Activated CD4-positive, alpha-beta memory T cell treated with anti-CD3 and anti-CD28 coated beads, Interleukin-2, amount 10 ng/mL, durations not matched to agents 7 days and 5 days (primary cell): ENCODE measurements around the gene COA8. TPM values are rescaled to one million over a fixed set of nuclear protein-coding genes. Genes with fewer than 3 reads are reported as not detected.

ENCODE experiments used
- CTCF ChIA-PET: fragments of 350-600 bp; sonication (Branson Sonifier 250); formaldehyde crosslinking; loops from one replicate; lab custom pipeline; 2021; ENCODE audit warnings: antibody characterized with exemption, inconsistent platforms; lab: Charles Lee
- POLR2A ChIA-PET: fragments of 350-600 bp; sonication (Branson Sonifier 250); formaldehyde crosslinking; loops from one replicate; lab custom pipeline; 2021; ENCODE audit warnings: antibody characterized with exemption; lab: Charles Lee
- DNase-seq: peaks from one replicate; pipeline ENCODE4 v3.0.0-alpha.2; 2020
- H3K27ac Mint-ChIP-seq: one replicate; pipeline ENCODE4 v1.8.0; 2021; ENCODE audit warnings: mild to moderate bottlenecking, mixed read lengths
- H3K27me3 Mint-ChIP-seq: one replicate; pipeline ENCODE4 v1.8.0; 2021; ENCODE audit warnings: mixed read lengths
- H3K36me3 Mint-ChIP-seq: one replicate; pipeline ENCODE4 v1.8.0; 2021; ENCODE audit warnings: low read depth, mixed read lengths
- H3K4me1 Mint-ChIP-seq: one replicate; pipeline ENCODE4 v1.8.0; 2021; ENCODE audit warnings: mixed read lengths
- H3K4me3 Mint-ChIP-seq: one replicate; pipeline ENCODE4 v1.8.0; 2021; ENCODE audit warnings: mild to moderate bottlenecking, mixed read lengths
- H3K9me3 Mint-ChIP-seq: one replicate; pipeline ENCODE4 v1.8.0; 2021; ENCODE audit warnings: mixed read lengths
- total RNA-seq, 2 experiments: library from RNA; stranded (reverse); gene quantifications; one replicate each; pipeline ENCODE4 v1.2.3, GENCODE V29; 2021

Gene COA8
- total RNA-seq, 2 experiments from 2014 or later: 27.5 to 31.0 TPM

GRCh38 chr14:103561381-103562178, 1.2 kb upstream of the COA8 start:
- peak; percentile 64 for DNase-seq
- Mint-ChIP-seq H3K4me3 (peak overlapping the region; percentile 93), H3K27ac (peak overlapping the region; percentile 85), H3K4me1 (peaks cover 73% of the 10 kb centered on the region), H3K36me3 (peaks cover 42% of the 10 kb centered on the region), H3K27me3 (no peaks in the 10 kb centered on the region), H3K9me3 (no peaks in the 10 kb centered on the region)
- ChIA-PET CTCF (interaction anchor here (0.6 to 2.0 kb wide), 13 partner anchors 10 to 349 kb away, joined by 3 to 10 read pairs (median 4); partner anchors contain the start of genes TRMT61A, XRCC3 and ZFYVE21), POLR2A (interaction anchor here (0.6 to 3.7 kb wide), 14 partner anchors 9 to 1191 kb away, joined by 3 to 50 read pairs (median 4); partner anchors contain the start of genes EIF5, KLC1, MARK3 and TRMT61A)

GRCh38 chr14:103562179-103562428, 656 bp upstream of the COA8 start:
- DNase-seq: no peak
- H3K4me1 Mint-ChIP-seq: peaks cover 72% of the 10 kb centered on the region
- H3K4me3 Mint-ChIP-seq: peak overlapping the region; percentile 93
- H3K27me3 Mint-ChIP-seq: no peaks in the 10 kb centered on the region
- H3K27ac Mint-ChIP-seq: peak overlapping the region; percentile 85
- peaks cover 42% of the 10 kb centered on the region for H3K36me3 Mint-ChIP-seq
- CTCF ChIA-PET: interaction anchor here (0.6 to 2.0 kb wide), 11 partner anchors 10 to 348 kb away, joined by 3 to 10 read pairs (median 4); partner anchors contain the start of genes TRMT61A, XRCC3 and ZFYVE21
- POLR2A ChIA-PET: interaction anchor here (0.8 to 3.7 kb wide), 13 partner anchors 9 to 1190 kb away, joined by 3 to 50 read pairs (median 4); partner anchors contain the start of genes EIF5, KLC1, MARK3 and TRMT61A
- no peaks in the 10 kb centered on the region for H3K9me3 Mint-ChIP-seq

- H3K36me3 Mint-ChIP-seq: peaks cover 37% of the 10 kb centered on the region
- DNase-seq: no peak
- H3K27ac Mint-ChIP-seq: peak overlapping the region; percentile 84
- ChIA-PET CTCF (interaction anchor here (0.6 kb wide), 1 partner anchor 30 kb away, joined by 3 read pairs; no protein-coding TSS in a partner anchor), POLR2A (interaction anchor here (3.7 kb wide), 1 partner anchor 34 kb away, joined by 50 read pairs; the partner anchor contains the start of gene TRMT61A)
- H3K27me3 Mint-ChIP-seq: no peaks in the 10 kb centered on the region
- H3K9me3 Mint-ChIP-seq: no peaks in the 10 kb centered on the region
- H3K4me1 Mint-ChIP-seq: peaks cover 67% of the 10 kb centered on the region
- H3K4me3 Mint-ChIP-seq: peak overlapping the region; percentile 95
Observed at GRCh38 chr14:103563226-103563620, 463 bp downstream of the COA8 start.

GRCh38 chr14:103563844-103564505, 1.2 kb downstream of the COA8 start:
- POLR2A ChIA-PET: interaction anchor here (3.7 kb wide), 1 partner anchor 34 kb away, joined by 50 read pairs; the partner anchor contains the start of gene TRMT61A

GRCh38 chr14:103568952-103569351, 6.2 kb downstream of the COA8 start:
- H3K4me1 Mint-ChIP-seq: peaks cover 23% of the 10 kb centered on the region
- no peak for DNase-seq
- ChIA-PET POLR2A (no interaction called here), CTCF (interaction anchor here (1.7 kb wide), 1 partner anchor 109 kb away, joined by 3 read pairs; no protein-coding TSS in a partner anchor)
- no peaks in the 10 kb centered on the region for H3K9me3 Mint-ChIP-seq
- H3K27ac Mint-ChIP-seq: no peak overlapping the region
- H3K36me3 Mint-ChIP-seq: peaks cover 7% of the 10 kb centered on the region
- no peaks in the 10 kb centered on the region for H3K27me3 Mint-ChIP-seq
- no peak overlapping the region for H3K4me3 Mint-ChIP-seq

More at GRCh38 chr14:103563844-103564505, 1.2 kb downstream of the COA8 start:
- Mint-ChIP-seq H3K4me1 (peaks cover 62% of the 10 kb centered on the region), H3K9me3 (no peaks in the 10 kb centered on the region), H3K4me3 (peak overlapping the region; percentile 95), H3K27me3 (no peaks in the 10 kb centered on the region), H3K27ac (no peak overlapping the region), H3K36me3 (peaks cover 32% of the 10 kb centered on the region)
- no peak for DNase-seq
- CTCF ChIA-PET: interaction anchor here (0.6 to 1.1 kb wide), 4 partner anchors 29 to 232 kb away, joined by 3 read pairs; no protein-coding TSS in a partner anchor

- ChIA-PET CTCF (no interaction called here), POLR2A (no interaction called here)
- H3K4me3 Mint-ChIP-seq: no peak overlapping the region
- peaks cover 20% of the 10 kb centered on the region for H3K4me1 Mint-ChIP-seq
- no peak for DNase-seq
- H3K27me3 Mint-ChIP-seq: no peaks in the 10 kb centered on the region
- H3K27ac Mint-ChIP-seq: no peak overlapping the region
- H3K36me3 Mint-ChIP-seq: peaks cover 9% of the 10 kb centered on the region
- no peaks in the 10 kb centered on the region for H3K9me3 Mint-ChIP-seq
Observed at GRCh38 chr14:103569408-103569807, 6.6 kb downstream of the COA8 start.

GRCh38 chr14:103574104-103574503, 11.3 kb downstream of the COA8 start:
- POLR2A ChIA-PET: no interaction called here
- no peak for DNase-seq
- CTCF ChIA-PET: interaction anchor here (0.7 to 1.0 kb wide), 3 partner anchors 10 to 106 kb away, joined by 3 to 5 read pairs (median 3); no protein-coding TSS in a partner anchor

GRCh38 chr14:103574707-103575285, 12.0 kb downstream of the COA8 start:
- no peaks in the 10 kb centered on the region for H3K4me1 Mint-ChIP-seq
- no peak overlapping the region for H3K27ac Mint-ChIP-seq
- H3K27me3 Mint-ChIP-seq: no peaks in the 10 kb centered on the region
- no peaks in the 10 kb centered on the region for H3K9me3 Mint-ChIP-seq
- H3K4me3 Mint-ChIP-seq: no peak overlapping the region
- CTCF ChIA-PET: interaction anchor here (1.0 kb wide), 1 partner anchor 9 kb away, joined by 3 read pairs; no protein-coding TSS in a partner anchor
- POLR2A ChIA-PET: interaction anchor here (1.0 kb wide), 1 partner anchor 12 kb away, joined by 3 read pairs; the partner anchor contains the start of genes BAG5 and COA8
- DNase-seq: no peak
- H3K36me3 Mint-ChIP-seq: peaks cover 27% of the 10 kb centered on the region

More at GRCh38 chr14:103574104-103574503, 11.3 kb downstream of the COA8 start:
- H3K4me3 Mint-ChIP-seq: no peak overlapping the region
- no peaks in the 10 kb centered on the region for H3K27me3 Mint-ChIP-seq
- no peak overlapping the region for H3K27ac Mint-ChIP-seq
- H3K36me3 Mint-ChIP-seq: peaks cover 27% of the 10 kb centered on the region
- no peaks in the 10 kb centered on the region for H3K4me1 Mint-ChIP-seq
- H3K9me3 Mint-ChIP-seq: no peaks in the 10 kb centered on the region

- ChIA-PET POLR2A (no interaction called here), CTCF (no interaction called here)
- no peaks in the 10 kb centered on the region for H3K27me3 Mint-ChIP-seq
- H3K27ac Mint-ChIP-seq: no peak overlapping the region
- DNase-seq: no peak
- H3K36me3 Mint-ChIP-seq: peaks cover 27% of the 10 kb centered on the region
- H3K4me1 Mint-ChIP-seq: no peaks in the 10 kb centered on the region
- H3K9me3 Mint-ChIP-seq: no peaks in the 10 kb centered on the region
- no peak overlapping the region for H3K4me3 Mint-ChIP-seq
Observed at GRCh38 chr14:103576371-103577024, 13.7 kb downstream of the COA8 start.

GRCh38 chr14:103578401-103579075, 15.8 kb downstream of the COA8 start:
- peaks cover 19% of the 10 kb centered on the region for H3K36me3 Mint-ChIP-seq
- no peak for DNase-seq
- H3K4me3 Mint-ChIP-seq: no peak overlapping the region
- no peaks in the 10 kb centered on the region for H3K9me3 Mint-ChIP-seq
- H3K27ac Mint-ChIP-seq: no peak overlapping the region
- H3K4me1 Mint-ChIP-seq: no peaks in the 10 kb centered on the region
- ChIA-PET CTCF (interaction anchor here (0.8 kb wide), 1 partner anchor 1344 kb away, joined by 3 read pairs; no protein-coding TSS in a partner anchor), POLR2A (no interaction called here)
- H3K27me3 Mint-ChIP-seq: no peaks in the 10 kb centered on the region

GRCh38 chr14:103581206-103581605, 18.4 kb downstream of the COA8 start:
- peaks cover 9% of the 10 kb centered on the region for H3K36me3 Mint-ChIP-seq
- H3K4me3 Mint-ChIP-seq: no peak overlapping the region
- H3K9me3 Mint-ChIP-seq: no peaks in the 10 kb centered on the region
- no peak overlapping the region for H3K27ac Mint-ChIP-seq
- H3K4me1 Mint-ChIP-seq: no peaks in the 10 kb centered on the region
- ChIA-PET CTCF (interaction anchor here (0.6 to 0.7 kb wide), 2 partner anchors 26 to 113 kb away, joined by 4 read pairs; no protein-coding TSS in a partner anchor), POLR2A (no interaction called here)
- DNase-seq: no peak
- no peaks in the 10 kb centered on the region for H3K27me3 Mint-ChIP-seq
